Suprapubic skin (tissue), 4 donors: ENCODE results near the gene USP6NL. TPM values are rescaled to one million over a fixed set of nuclear protein-coding genes. Genes with fewer than 3 reads are reported as not detected.

Source experiments
- DNase-seq, 2 donors: peaks; one replicate each; pipeline ENCODE4 v3.0.0-alpha.2; 2019; ENCODE audit warnings: low spot score in 2 of 2
- H3K27ac ChIP-seq: fragments of 200-600 bp; sonication (generic); one replicate; pipeline ENCODE4 v1.5.1; 2019
- H3K27me3 ChIP-seq: fragments of 200-600 bp; sonication (generic); one replicate; pipeline ENCODE4 v1.5.1; 2019
- H3K36me3 ChIP-seq: fragments of 200-600 bp; sonication (generic); one replicate; pipeline ENCODE4 v1.5.1; 2019
- H3K4me1 ChIP-seq: fragments of 200-600 bp; sonication (generic); one replicate; pipeline ENCODE4 v1.5.1; 2019
- H3K4me3 ChIP-seq: fragments of 200-600 bp; sonication (generic); one replicate; pipeline ENCODE4 v1.5.1; 2019; ENCODE audit warnings: mild to moderate bottlenecking
- H3K9me3 ChIP-seq: fragments of 200-600 bp; sonication (generic); one replicate; pipeline ENCODE4 v1.5.1; 2019
- EP300 ChIP-seq: sonication (generic); formaldehyde crosslinking; IDR thresholded peaks from one replicate; pipeline ENCODE4 v1.6.1; 2017; ENCODE audit warnings: antibody characterized with exemption
- POLR2A ChIP-seq, 2 donors: fragments of 450-650 bp; IDR thresholded peaks; one replicate each; pipeline ENCODE4 v1.6.1; 2017; ENCODE audit warnings: antibody characterized with exemption in 2 of 2, mild to moderate bottlenecking in 2 of 2, moderate library complexity in 2 of 2
- POLR2AphosphoS5 ChIP-seq, 3 donors: sonication (generic); formaldehyde crosslinking; IDR thresholded peaks; one replicate each; pipeline ENCODE4 v1.6.1; 2017; ENCODE audit warnings: antibody characterized with exemption in 3 of 3
- WGBS: methylation state at CpG from one replicate; pipeline ENCODE4 v1.1.5; 2018; 5-methylcytosine and 5-hydroxymethylcytosine counted together
- total RNA-seq, 4 donors: library from RNA; depleted of rRNA; stranded (reverse); fragments of >200 nt; gene quantifications; one replicate each; pipeline ENCODE4 v1.1.0, GENCODE V29; 2016
- TF ChIP-seq, protein P1 (sequence below), 2 donors: fragments of 200-600 bp in 1 of 2; fragments of 450-650 bp in 1 of 2; sonication (generic) in 1 of 2; IDR thresholded peaks; one replicate each; pipeline ENCODE4 v1.5.1; 2016 to 2019; ENCODE audit warnings: antibody characterized with exemption in 2 of 2, mild to moderate bottlenecking in 1 of 2, moderate library complexity in 1 of 2

USP6NL gene
- total RNA-seq, 4 donors from 2014 or later, result 23.2 to 33.8 (median 27.7) TPM

DNA sequence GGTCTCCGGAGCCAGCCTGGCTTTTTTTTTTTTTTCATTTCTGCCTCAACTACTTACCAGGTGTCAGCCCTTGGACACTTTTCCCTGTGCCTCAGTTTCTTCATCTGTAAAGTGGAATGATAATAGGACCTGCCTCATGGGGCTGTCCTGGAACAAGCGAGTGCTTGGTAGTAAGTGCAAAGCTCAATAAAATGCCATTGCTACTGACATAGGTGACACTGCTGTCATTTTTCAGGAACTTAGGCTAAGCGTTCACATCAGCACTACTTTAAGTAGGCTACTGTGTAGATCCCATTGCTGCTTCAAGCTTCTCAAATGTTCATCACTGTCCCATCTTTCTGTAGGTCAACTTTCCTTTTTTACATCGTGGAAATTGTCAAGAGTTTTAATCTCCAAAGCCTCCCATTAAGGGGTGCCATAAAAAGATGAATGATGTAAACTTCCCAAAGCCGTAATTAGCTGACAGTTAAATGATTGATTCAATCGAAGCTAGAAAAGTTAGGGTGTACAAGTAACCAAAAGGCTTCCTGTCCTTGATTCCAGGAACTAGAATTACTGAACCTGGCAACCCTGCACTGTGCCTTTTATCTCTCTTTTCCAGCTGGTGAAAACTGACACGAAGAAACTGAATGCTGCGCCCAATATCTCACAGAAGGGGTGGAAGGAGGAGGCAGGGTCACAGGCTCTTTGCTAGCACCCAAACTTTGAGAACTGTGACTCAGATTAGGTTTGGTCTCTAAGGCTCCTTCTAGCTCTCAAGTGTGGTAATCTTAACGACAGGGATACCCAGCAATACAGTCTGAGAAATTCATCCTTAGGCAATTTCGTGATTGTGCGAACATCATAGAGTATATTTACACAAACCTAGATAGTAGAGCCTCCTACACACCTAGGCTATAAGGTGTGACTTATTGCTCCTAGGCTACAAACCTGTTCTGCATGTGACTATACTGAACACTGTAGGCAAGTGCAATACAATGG lies 861 bp upstream of the USP6NL start:
- H3K4me1 ChIP-seq, result peaks cover 29% of the 10 kb centered on the region
- 9% methylated on average over 11 of the region's 11 CpGs for WGBS

GRCh38 chr10:11610826-11611247 lies 613 bp downstream of the USP6NL start:
- H3K4me3 ChIP-seq, result peak overlapping the region; percentile 99
- 0% methylated on average over 9 of the region's 43 CpGs for WGBS
- peak; percentile 72 to 81 for DNase-seq
- H3K9me3 ChIP-seq, result no peaks in the 10 kb centered on the region
- no peaks in the 10 kb centered on the region for H3K36me3 ChIP-seq
- TF ChIP-seq, protein P1, sequence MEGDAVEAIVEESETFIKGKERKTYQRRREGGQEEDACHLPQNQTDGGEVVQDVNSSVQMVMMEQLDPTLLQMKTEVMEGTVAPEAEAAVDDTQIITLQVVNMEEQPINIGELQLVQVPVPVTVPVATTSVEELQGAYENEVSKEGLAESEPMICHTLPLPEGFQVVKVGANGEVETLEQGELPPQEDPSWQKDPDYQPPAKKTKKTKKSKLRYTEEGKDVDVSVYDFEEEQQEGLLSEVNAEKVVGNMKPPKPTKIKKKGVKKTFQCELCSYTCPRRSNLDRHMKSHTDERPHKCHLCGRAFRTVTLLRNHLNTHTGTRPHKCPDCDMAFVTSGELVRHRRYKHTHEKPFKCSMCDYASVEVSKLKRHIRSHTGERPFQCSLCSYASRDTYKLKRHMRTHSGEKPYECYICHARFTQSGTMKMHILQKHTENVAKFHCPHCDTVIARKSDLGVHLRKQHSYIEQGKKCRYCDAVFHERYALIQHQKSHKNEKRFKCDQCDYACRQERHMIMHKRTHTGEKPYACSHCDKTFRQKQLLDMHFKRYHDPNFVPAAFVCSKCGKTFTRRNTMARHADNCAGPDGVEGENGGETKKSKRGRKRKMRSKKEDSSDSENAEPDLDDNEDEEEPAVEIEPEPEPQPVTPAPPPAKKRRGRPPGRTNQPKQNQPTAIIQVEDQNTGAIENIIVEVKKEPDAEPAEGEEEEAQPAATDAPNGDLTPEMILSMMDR (IDR thresholded peaks at IDR 0.05), result no peak
- TF ChIP-seq POLR2A (IDR thresholded peaks at IDR 0.05) (no peak), POLR2AphosphoS5 (IDR thresholded peaks at IDR 0.05) (no peak), EP300 (no peak)
- peak overlapping the region; percentile 98 for H3K27ac ChIP-seq
- H3K27me3 ChIP-seq, result no peaks in the 10 kb centered on the region
- H3K4me1 ChIP-seq, result peaks cover 29% of the 10 kb centered on the region

More for the DNA sequence above, 861 bp upstream of the USP6NL start:
- Histone ChIP-seq H3K27me3 (no peaks in the 10 kb centered on the region), H3K4me3 (peak overlapping the region; percentile 99), H3K9me3 (no peaks in the 10 kb centered on the region), H3K27ac (peak overlapping the region; percentile 98), H3K36me3 (no peaks in the 10 kb centered on the region)
- no peak for TF ChIP-seq POLR2A (IDR thresholded peaks at IDR 0.05)
- TF ChIP-seq POLR2AphosphoS5 (IDR thresholded peaks at IDR 0.05), result no peak
- TF ChIP-seq EP300, result no peak
- TF ChIP-seq, protein P1 (IDR thresholded peaks at IDR 0.05), result no peak
- DNase-seq, result no peak

DNA sequence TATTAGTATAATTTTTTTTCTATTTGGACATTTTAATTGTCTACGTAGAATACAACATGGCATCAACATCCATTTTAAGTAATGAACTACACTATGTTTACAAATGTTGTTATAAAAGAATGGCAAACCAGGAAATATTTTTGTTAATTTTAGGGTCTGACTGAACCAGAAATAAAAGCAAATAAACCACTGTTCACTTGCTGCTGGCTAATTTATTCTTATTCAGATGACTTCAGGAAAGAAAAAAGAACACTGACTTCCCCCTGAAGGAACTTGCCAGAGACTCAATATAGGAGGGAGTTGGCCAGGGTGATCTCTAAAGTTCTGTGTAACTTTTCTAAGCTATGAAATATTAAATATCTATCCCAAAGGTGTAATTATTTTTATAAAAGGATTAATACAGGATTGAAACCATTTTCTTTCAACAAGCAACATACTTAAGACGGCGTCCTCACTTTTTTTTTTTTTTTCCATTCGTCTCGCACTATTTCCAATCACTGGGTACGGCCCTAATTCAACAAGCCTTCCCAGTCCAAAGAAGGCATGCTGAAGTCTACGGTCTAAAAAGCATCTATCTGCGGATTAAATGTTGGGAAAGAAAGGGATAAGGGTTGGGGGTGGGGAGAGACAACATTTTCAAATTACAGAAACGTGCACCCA lies 1.2 kb downstream of the USP6NL start:
- H3K27ac ChIP-seq, result peak overlapping the region; percentile 98
- peak overlapping the region; percentile 99 for H3K4me3 ChIP-seq
- H3K36me3 ChIP-seq, result no peaks in the 10 kb centered on the region
- DNase-seq, result no peak
- H3K27me3 ChIP-seq, result no peaks in the 10 kb centered on the region
- 6% methylated on average over 9 of the region's 9 CpGs for WGBS
- TF ChIP-seq EP300 (no peak), POLR2A (IDR thresholded peaks at IDR 0.05) (no peak), POLR2AphosphoS5 (IDR thresholded peaks at IDR 0.05) (no peak)
- TF ChIP-seq, protein P1 (IDR thresholded peaks at IDR 0.05), result no peak
- peaks cover 29% of the 10 kb centered on the region for H3K4me1 ChIP-seq
- no peaks in the 10 kb centered on the region for H3K9me3 ChIP-seq

- H3K4me3 ChIP-seq, result peak overlapping the region; percentile 99
- 77% methylated on average over 3 of the region's 3 CpGs for WGBS
Observed at GRCh38 chr10:11609492-11610093, 1.9 kb downstream of the USP6NL start.

More at GRCh38 chr10:11609492-11610093, 1.9 kb downstream of the USP6NL start:
- H3K36me3 ChIP-seq, result no peaks in the 10 kb centered on the region
- peaks cover 29% of the 10 kb centered on the region for H3K4me1 ChIP-seq
- TF ChIP-seq EP300 (no peak), POLR2AphosphoS5 (IDR thresholded peaks at IDR 0.05) (no peak), POLR2A (IDR thresholded peaks at IDR 0.05) (no peak)
- TF ChIP-seq, protein P1 (IDR thresholded peaks at IDR 0.05), result no peak
- no peaks in the 10 kb centered on the region for H3K9me3 ChIP-seq
- H3K27me3 ChIP-seq, result no peaks in the 10 kb centered on the region
- no peak for DNase-seq
- no peak overlapping the region for H3K27ac ChIP-seq
